ENCODE measurements around the gene TSC2.
A peak's percentile ranks its signal among the peaks of the same experiment; 100 is the strongest.

Gene TSC2

GRCh38 chr16:2048116-2048543 is 345 bp downstream of the TSC2 start:
- H3K4me3 ChIP-seq (ENCODE audit: low read depth, low read length), result peak overlapping the region; percentile 89
- no peak for DNase-seq (ENCODE audit: low read depth)
- no peak for TF ChIP-seq POLR2A (IDR thresholded peaks at IDR 0.05; ENCODE audit: extremely low read depth, insufficient read length)
- TF ChIP-seq CTCF (IDR thresholded peaks at IDR 0.05; ENCODE audit: low read depth, low read length), result no peak
- TF ChIP-seq MYC (IDR thresholded peaks at IDR 0.05; ENCODE audit: low read depth, low read length), result no peak
- TF ChIP-seq, protein P1, sequence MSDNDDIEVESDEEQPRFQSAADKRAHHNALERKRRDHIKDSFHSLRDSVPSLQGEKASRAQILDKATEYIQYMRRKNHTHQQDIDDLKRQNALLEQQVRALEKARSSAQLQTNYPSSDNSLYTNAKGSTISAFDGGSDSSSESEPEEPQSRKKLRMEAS (IDR thresholded peaks at IDR 0.05; ENCODE audit: low read depth, low read length), result no peak

DNA sequence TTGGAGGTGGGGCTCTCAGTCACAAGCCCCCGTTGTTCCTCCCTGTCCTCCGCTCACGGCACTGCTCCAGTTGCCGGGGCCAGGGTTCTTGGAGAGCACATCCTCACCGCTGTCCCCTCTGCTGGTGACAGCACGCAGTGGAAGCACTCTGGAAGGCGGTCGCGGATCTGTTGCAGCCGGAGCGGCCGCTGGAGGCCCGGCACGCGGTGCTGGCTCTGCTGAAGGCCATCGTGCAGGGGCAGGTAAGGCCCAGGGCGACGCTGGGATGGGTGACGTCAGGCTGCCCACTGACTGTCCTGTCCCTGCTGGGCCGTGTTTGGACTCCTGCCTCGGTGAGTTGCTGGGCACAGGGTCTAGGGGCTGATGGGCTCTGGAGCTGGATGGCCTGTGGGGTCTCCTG is 5.4 kb downstream of the TSC2 start:
- no peak overlapping the region for H3K4me3 ChIP-seq (ENCODE audit: low read depth, low read length)
- TF ChIP-seq CTCF (IDR thresholded peaks at IDR 0.05; ENCODE audit: low read depth, low read length) (no peak), POLR2A (IDR thresholded peaks at IDR 0.05; ENCODE audit: extremely low read depth, insufficient read length) (no peak)
- TF ChIP-seq, protein P1 (IDR thresholded peaks at IDR 0.05; ENCODE audit: low read depth, low read length), result no peak
- no peak for DNase-seq (ENCODE audit: low read depth)

GRCh38 chr16:2053897-2054296 is 6.1 kb downstream of the TSC2 start:
- DNase-seq (ENCODE audit: low read depth), result no peak
- no peak for TF ChIP-seq CTCF (IDR thresholded peaks at IDR 0.05; ENCODE audit: low read depth, low read length)
- TF ChIP-seq MYC (IDR thresholded peaks at IDR 0.05; ENCODE audit: low read depth, low read length), result no peak
- TF ChIP-seq, protein P1 (IDR thresholded peaks at IDR 0.05; ENCODE audit: low read depth, low read length), result no peak
- no peak for TF ChIP-seq POLR2A (IDR thresholded peaks at IDR 0.05; ENCODE audit: extremely low read depth, insufficient read length)

DNA sequence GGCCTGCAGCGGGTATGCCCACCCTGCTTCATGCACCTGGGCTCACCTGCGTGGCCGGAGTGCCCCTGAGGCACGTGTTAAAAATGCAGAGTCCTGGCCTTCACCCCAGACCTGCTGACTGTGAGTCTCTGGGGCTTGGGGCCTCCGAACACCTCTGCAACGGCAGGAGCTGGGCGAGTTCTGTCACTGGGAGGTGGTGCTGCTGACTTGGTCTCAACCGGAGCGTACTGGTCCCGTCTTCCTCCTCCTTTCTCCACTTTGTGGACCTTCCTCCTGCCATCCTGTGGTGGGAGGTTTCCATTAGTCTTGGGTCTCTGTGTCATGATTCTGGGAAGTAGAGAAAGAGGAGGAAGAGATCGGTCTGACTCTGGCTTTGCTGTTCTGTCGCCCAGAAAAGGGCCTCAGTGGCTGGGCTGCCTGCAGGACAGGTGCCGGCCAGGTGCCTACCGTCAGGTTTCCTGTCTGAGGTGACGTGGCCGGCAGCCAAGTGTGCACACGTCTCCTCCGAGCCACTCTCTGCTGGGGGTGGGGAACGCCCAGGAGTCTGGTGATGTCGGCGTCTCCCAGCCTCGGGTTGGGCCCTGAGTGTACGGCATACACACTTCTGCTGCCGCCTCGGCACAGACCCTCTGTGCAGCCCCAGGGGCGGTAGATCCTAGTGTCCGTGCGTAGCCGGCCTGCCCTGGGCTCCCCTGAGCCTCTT is 6.9 kb downstream of the TSC2 start:
- TF ChIP-seq MYC (IDR thresholded peaks at IDR 0.05; ENCODE audit: low read depth, low read length) (no peak), POLR2A (IDR thresholded peaks at IDR 0.05; ENCODE audit: extremely low read depth, insufficient read length) (no peak), CTCF (IDR thresholded peaks at IDR 0.05; ENCODE audit: low read depth, low read length) (no peak)
- TF ChIP-seq, protein P1 (IDR thresholded peaks at IDR 0.05; ENCODE audit: low read depth, low read length), result no peak
- no peak for DNase-seq (ENCODE audit: low read depth)
- H3K4me3 ChIP-seq (ENCODE audit: low read depth, low read length), result no peak overlapping the region

More at GRCh38 chr16:2053897-2054296, 6.1 kb downstream of the TSC2 start:
- H3K4me3 ChIP-seq (ENCODE audit: low read depth, low read length), result no peak overlapping the region

- TF ChIP-seq POLR2A (IDR thresholded peaks at IDR 0.05; ENCODE audit: extremely low read depth, insufficient read length) (no peak), MYC (IDR thresholded peaks at IDR 0.05; ENCODE audit: low read depth, low read length) (no peak), CTCF (IDR thresholded peaks at IDR 0.05; ENCODE audit: low read depth, low read length) (no peak)
- TF ChIP-seq, protein P1 (IDR thresholded peaks at IDR 0.05; ENCODE audit: low read depth, low read length), result no peak
- DNase-seq (ENCODE audit: low read depth), result no peak
- no peak overlapping the region for H3K4me3 ChIP-seq (ENCODE audit: low read depth, low read length)
Observed at GRCh38 chr16:2056077-2056476, 8.3 kb downstream of the TSC2 start.
